Measurements from ENCODE around the gene TUBG1. TPM values are rescaled to one million over a fixed set of nuclear protein-coding genes. Genes with fewer than 3 reads are reported as not detected.

TUBG1 gene
- total and polyA plus RNA-seq, 10 of the 15 experiments (the other 5 are each of a cell fraction or from before 2014, with no cell fraction given), result 40.0 to 256 (median 107) TPM

DNA sequence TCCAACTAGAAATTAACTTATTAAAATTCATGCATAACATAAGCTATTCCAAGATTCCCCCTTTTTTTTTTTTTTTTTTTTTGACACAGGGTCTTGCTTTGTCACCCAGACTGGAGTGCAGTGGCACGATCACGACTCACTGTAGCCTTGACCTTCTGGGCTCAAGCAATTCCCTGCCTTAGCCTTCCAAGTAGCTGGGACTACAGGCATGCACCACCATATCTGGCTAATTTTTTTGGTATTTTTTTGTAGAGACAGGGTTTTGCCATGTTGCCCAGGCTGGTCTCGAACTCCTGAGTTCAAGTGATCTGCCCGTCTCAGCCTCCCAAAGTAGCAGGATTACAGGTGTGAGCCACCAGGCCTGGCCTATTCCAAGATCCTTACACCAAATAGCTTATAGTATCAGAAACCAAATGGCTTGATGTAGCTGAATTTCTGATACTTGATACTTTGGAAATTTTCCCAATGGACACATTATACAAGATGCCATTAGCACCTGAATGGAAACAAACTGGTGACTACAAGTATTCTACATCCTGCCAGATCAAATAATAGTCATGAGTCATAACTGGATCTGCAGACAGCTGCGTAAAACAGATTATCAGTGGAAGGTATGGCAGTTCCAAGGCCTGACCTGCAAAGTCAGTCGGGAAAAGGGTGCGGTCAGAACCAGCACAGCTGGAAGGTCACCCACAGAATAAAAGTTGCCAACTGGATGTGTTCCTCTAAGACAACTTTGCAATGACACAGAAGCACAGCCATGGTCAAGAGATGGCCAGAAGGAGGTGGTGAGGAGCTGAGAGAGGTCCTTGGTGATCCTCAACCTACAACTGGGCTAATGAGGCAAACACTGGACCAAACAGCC is 14.5 kb downstream of the TUBG1 start (continued):
- TF ChIP-seq, protein P1, sequence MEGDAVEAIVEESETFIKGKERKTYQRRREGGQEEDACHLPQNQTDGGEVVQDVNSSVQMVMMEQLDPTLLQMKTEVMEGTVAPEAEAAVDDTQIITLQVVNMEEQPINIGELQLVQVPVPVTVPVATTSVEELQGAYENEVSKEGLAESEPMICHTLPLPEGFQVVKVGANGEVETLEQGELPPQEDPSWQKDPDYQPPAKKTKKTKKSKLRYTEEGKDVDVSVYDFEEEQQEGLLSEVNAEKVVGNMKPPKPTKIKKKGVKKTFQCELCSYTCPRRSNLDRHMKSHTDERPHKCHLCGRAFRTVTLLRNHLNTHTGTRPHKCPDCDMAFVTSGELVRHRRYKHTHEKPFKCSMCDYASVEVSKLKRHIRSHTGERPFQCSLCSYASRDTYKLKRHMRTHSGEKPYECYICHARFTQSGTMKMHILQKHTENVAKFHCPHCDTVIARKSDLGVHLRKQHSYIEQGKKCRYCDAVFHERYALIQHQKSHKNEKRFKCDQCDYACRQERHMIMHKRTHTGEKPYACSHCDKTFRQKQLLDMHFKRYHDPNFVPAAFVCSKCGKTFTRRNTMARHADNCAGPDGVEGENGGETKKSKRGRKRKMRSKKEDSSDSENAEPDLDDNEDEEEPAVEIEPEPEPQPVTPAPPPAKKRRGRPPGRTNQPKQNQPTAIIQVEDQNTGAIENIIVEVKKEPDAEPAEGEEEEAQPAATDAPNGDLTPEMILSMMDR (IDR thresholded peaks at IDR 0.05 in 2 of 3, conservative IDR thresholded peaks at IDR 0.05 in 1 of 3; ENCODE audit: control insufficient read depth in 2 of 3, extremely low read depth in 1 of 3, insufficient read depth in 1 of 3, low read depth in 3 of 3, low read length in 3 of 3), result no peak
- TF ChIP-seq CBFB (IDR thresholded peaks at IDR 0.05; ENCODE audit: low read depth), result no peak
- TF ChIP-seq SUPT20H (IDR thresholded peaks at IDR 0.05; ENCODE audit: borderline replicate concordance, control insufficient read depth, low read depth, low read length), result no peak
- no peak for TF ChIP-seq KLF5 (IDR thresholded peaks at IDR 0.05; ENCODE audit: partially characterized antibody)
- TF ChIP-seq IRF4 (IDR thresholded peaks at IDR 0.05; ENCODE audit: low read depth, low read length), result peak; percentile 75; the same call in 1 of the 2 replicates
- no peak for TF ChIP-seq LARP7 (IDR thresholded peaks at IDR 0.05)
- TF ChIP-seq IKZF1 (conservative IDR thresholded peaks at IDR 0.05), result 0 out of 2 replicates have a peak, but pooled peaks have one; percentile 36
- TF ChIP-seq HDAC2 (IDR thresholded peaks at IDR 0.05), result no peak
- no peak for TF ChIP-seq BRCA1 (IDR thresholded peaks at IDR 0.05; ENCODE audit: low read depth, low read length)
- no peak for TF ChIP-seq STAT1 (conservative IDR thresholded peaks at IDR 0.05)
- no peak for TF ChIP-seq GABPA (IDR thresholded peaks at IDR 0.05; ENCODE audit: low read depth)
- TF ChIP-seq NR2C1 (IDR thresholded peaks at IDR 0.05), result no peak
- no peak for TF ChIP-seq RAD51 (IDR thresholded peaks at IDR 0.05)
- TF ChIP-seq POLR2A (IDR thresholded peaks at IDR 0.05; ENCODE audit: low read depth, low read length), result no peak
- TF ChIP-seq, protein P2, sequence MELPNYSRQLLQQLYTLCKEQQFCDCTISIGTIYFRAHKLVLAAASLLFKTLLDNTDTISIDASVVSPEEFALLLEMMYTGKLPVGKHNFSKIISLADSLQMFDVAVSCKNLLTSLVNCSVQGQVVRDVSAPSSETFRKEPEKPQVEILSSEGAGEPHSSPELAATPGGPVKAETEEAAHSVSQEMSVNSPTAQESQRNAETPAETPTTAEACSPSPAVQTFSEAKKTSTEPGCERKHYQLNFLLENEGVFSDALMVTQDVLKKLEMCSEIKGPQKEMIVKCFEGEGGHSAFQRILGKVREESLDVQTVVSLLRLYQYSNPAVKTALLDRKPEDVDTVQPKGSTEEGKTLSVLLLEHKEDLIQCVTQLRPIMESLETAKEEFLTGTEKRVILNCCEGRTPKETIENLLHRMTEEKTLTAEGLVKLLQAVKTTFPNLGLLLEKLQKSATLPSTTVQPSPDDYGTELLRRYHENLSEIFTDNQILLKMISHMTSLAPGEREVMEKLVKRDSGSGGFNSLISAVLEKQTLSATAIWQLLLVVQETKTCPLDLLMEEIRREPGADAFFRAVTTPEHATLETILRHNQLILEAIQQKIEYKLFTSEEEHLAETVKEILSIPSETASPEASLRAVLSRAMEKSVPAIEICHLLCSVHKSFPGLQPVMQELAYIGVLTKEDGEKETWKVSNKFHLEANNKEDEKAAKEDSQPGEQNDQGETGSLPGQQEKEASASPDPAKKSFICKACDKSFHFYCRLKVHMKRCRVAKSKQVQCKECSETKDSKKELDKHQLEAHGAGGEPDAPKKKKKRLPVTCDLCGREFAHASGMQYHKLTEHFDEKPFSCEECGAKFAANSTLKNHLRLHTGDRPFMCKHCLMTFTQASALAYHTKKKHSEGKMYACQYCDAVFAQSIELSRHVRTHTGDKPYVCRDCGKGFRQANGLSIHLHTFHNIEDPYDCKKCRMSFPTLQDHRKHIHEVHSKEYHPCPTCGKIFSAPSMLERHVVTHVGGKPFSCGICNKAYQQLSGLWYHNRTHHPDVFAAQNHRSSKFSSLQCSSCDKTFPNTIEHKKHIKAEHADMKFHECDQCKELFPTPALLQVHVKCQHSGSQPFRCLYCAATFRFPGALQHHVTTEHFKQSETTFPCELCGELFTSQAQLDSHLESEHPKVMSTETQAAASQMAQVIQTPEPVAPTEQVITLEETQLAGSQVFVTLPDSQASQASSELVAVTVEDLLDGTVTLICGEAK (IDR thresholded peaks at IDR 0.05; ENCODE audit: borderline replicate concordance), result no peak
- TF ChIP-seq ZNF207 (IDR thresholded peaks at IDR 0.05; ENCODE audit: borderline replicate concordance), result no peak
- no peak for TF ChIP-seq SP1 (IDR thresholded peaks at IDR 0.05; ENCODE audit: low read depth, low read length)
- no peak for TF ChIP-seq HDAC6 (IDR thresholded peaks at IDR 0.05; ENCODE audit: unreplicated experiment)
- no peak for TF ChIP-seq TCF3 (IDR thresholded peaks at IDR 0.05; ENCODE audit: borderline replicate concordance, insufficient read depth, low read depth, low read length)
- no peak for TF ChIP-seq PAX5 (IDR thresholded peaks at IDR 0.05; ENCODE audit: borderline replicate concordance, low read depth, low read length)
